Cortex of kidney (tissue), 1 donor: ENCODE results near the gene CD200R1L.

Source experiments
- DNase-seq: peaks from one replicate; lab custom pipeline; 2025; lab: John Stamatoyannopoulos, UW

The CD200R1L gene

DNA sequence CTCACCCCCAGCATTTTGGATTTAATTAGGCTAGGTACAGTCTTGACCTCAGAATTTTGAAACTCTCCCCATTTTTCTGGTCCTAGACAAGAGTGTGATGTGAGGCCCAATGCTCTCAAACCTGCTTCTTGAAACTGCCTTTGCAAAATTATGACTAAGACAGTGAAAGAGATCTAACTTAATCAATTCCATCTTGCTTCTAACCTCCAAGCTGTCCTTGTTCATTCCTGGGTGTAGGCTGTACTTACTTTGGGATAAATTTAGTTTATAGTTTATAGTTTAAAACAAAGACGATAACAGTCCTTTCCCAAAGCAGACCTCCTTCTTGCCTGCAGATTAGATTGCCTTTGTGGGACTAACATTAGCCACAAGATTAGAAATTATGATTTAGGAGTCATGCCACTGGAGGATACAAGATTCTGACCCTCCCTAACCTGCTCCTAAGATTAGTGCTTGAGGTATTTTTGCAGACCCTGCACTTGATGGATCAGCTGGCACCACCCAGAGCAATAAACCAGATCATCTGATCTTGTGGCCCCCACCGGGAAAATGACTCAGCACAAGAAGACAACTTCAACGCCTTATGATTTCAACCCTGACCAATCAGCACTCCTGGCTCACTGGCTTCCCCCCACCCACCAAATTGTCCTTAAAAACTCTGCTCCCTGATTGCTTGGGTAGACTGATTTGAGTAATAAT lies 59.6 kb downstream of the CD200R1L start:
- DNase-seq = no peak

GRCh38 chr3:112786002-112786590 lies 60.6 kb downstream of the CD200R1L start:
- no peak for DNase-seq

DNA sequence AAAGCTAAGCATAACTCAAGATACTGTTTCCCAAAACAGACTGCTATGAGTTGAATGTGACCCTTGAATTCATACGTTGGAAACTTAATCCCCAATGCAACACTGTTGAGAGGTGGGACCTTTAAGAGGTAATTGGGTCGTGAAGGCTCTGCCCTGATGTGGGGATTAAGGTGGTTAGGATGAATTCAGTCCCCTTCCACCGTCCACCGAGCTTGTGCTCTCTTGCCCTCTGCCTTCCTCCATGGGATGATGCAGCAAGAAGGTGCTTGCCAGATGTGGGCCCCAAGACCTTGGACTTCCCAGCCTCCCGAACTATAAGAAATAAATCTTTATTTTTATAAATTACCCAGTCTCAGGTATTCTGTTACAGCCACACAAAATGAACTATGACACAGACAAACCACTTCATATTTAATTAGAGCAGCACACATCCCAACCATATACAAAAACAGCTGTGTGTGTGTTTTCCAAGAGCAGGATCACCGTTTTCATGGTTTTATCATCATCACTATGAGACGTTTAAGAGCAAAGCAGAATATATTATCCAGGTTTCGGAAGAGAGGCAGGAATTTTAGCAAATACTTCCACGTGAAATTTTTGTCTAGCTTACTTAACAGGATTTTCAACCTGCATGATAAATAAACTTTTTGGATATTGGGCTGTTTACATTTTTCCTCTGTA lies 61.2 kb downstream of the CD200R1L start:
- no peak for DNase-seq

- no peak for DNase-seq
Measured at GRCh38 chr3:112782491-112782890, 64.2 kb downstream of the CD200R1L start.

DNA sequence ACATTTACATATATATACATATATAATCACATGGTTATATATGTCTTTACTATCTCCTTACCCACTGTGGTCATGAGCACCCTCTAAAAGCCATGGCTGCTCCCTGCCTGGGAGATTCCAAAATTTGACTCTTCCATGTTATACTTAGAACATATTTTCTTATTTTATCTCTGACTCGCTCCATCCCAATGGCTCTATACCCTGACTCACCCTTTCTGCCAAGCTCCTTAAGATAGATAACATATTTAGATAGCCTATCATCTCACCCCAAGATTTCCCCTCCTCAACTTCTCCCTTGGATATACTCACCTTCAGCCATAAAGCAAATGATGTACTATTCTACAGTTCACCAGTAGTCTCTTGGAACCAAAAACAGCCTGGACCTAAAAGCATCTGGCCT lies 65.1 kb downstream of the CD200R1L start:
- DNase-seq = no peak

GRCh38 chr3:112779558-112780480 lies 66.8 kb downstream of the CD200R1L start:
- no peak for DNase-seq

GRCh38 chr3:112779011-112779410 lies 67.7 kb downstream of the CD200R1L start:
- no peak for DNase-seq

DNA sequence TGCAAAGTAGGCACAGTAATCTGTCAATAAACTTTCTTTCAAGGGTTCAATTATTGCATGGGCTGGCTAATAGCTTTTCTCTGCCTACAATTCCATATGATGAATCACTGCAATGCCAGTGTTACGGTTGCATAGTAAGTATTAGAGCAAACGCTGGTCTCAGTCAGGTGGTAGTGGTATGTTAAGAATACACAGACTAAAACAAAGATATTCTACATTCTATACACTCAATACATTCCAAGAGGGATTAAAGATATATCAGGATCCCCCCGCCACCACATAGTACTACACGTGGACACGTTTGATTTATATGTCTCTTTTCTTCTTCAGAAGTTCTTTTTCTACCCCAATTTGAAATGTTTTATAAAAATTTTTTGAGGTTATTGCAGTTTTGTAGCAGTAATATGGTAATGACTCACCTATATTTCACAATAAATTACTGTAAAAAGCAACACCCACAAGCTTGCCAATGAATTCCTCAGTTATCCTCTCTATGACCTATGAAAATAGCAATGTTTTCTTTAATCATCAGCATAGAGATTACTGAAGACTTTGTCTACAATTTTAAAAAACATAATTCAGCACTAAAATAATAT lies 68.2 kb downstream of the CD200R1L start:
- no peak for DNase-seq

GRCh38 chr3:112777811-112778210 lies 68.9 kb downstream of the CD200R1L start:
- DNase-seq = no peak

DNA sequence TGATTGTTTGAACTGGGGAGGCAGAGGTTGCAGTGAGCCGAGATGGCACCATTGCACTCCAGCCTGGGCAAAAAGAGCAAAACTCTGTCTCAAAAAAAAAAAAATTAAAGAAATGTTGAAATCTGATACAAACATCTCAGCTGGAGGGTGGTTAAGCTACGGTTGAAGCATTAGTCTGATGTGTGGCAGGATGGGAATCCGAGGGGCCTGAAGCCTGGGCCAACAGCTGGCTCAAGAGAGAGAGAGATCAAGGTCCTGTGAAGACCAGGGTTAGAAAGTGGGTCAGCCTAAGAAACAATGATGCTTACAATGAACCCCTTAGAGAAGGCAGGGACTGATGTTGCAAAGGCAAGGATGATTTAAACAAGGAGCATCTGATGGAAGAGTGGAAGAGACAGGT lies 69.8 kb downstream of the CD200R1L start:
- no peak for DNase-seq

DNA sequence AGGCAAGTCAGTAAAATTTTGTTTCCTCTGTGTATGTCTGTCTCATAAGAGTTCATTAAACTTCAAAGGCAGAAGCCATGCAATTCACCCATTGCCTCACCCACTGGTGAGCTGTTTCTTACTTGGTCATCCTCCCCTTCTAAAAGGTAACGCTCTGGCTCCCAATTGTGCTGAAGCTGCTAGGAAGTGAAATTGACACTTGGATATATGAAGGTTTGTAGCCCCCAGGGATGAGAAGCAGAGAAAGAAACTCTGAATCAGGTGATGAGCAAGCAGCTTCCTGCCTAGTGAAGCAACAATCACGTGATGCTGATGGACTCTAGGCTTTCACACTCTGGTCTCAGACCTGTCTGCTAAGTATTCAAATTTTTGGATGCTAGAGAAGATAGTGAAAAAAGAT lies 70.7 kb downstream of the CD200R1L start:
- DNase-seq = no peak

DNA sequence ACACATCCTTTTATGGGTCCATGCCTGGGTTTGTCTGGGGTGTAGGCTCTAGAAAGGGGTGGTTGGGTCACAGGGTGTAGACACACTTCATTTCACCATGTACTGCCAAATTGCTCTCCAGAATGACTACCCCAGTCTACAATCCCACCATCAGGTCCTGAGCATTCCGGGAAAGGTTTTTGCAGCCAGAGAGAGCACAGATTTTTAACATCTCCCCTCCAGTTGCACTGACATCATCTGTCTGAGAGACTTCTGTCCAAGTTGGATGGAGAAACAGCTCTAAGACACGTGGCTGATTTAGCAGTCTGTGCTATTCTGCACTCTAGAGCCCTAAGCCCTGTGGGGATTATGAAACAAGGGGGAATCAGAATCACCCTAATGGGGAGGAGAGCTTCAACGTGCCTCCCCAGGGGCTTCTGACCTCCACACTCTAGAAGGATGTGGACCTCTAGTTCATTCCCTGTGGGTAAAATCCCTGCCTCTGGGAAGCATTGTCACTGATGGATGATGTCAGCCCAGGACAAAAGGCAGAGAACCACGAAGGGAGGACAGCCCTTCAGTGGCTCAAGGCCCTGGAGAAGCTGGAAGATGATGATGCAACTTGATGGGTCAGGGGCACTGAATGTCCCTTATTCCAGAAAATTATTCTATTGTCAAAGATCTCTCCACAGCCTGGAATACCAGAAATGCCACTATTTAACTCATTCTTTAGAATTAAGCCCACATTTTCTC lies 71.5 kb downstream of the CD200R1L start:
- DNase-seq = no peak

GRCh38 chr3:112774293-112774926 lies 72.3 kb downstream of the CD200R1L start:
- DNase-seq = no peak

GRCh38 chr3:112773864-112774263 lies 72.8 kb downstream of the CD200R1L start:
- no peak for DNase-seq

GRCh38 chr3:112770951-112771350 lies 75.7 kb downstream of the CD200R1L start:
- no peak for DNase-seq

DNA sequence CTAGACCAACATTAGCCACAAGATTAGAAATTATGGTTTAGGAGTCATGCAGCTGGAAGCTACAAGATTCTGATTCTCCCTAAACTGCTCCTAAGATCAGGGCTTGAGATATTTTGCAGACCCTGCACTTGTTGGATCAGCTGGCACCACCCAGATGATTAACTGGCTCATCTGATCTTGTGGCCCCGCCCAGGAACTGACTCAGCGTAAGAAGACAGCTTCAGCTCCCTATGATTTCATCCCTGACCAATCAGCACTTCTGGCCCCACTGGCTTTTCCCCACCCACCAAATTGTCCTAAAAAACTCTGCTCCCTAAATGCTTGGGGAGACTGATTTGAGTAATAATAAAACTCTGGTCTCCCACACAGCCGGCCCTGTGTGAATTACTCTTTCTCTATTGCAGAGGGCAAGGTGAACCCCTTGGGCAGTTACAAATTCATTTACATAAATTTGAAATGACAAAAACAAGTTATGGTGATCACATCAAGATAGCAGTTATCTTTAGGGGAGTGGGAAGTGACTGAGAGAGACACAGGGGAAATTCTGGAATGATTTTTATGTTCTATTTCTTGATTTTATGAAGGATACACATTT lies 76.5 kb downstream of the CD200R1L start:
- no peak for DNase-seq

DNA sequence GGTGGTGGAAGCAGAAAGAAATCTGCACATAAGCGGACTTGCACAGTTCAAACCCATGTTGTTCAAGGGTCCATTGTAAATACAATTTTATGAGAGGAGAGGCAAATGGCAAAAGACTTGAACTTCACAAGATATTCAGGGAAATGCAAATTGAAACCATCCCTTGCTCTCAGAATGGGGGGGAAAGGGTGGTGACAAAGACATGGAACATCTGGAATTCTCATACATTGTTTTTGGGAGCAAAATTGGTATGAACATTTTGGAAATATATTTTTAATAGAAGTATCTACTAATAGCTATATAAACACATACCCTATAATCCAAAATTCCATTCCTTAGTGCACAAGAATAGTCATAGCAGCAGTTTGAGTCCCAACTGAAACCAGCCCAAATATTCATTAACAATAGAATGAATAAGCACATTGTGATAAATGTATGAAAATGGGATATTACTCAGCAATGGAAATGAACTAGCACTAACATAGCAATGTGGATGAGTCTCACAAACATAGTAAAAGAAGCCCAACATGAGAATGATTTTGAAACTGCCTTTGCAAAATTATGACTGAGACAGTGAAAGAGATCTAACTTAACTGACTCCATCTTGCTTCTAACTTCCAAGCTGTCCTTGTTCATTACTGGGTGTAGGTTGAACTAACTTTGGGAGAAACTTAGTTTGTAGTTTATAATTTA lies 77.2 kb downstream of the CD200R1L start:
- DNase-seq = no peak

DNA sequence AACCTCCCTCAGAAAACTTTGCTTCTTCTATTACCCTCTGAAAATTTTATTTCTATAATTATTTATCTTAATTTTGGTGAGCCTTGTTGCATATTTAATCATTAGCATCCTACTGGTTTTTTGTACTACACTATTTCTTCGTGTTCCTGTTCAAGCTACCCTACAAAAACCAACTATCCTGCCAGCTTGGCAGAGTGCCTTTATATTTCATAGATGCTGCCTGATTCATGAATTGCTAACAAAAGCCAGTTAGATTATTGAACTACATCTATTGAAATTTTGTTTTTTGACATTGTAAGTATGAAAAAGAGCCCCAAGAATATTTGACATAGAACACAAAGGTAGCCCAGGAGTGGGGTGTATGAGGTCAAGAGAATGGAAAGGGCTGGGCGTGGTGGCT lies 78.9 kb downstream of the CD200R1L start:
- DNase-seq = no peak

GRCh38 chr3:112767177-112767576 lies 79.5 kb downstream of the CD200R1L start:
- no peak for DNase-seq
